Measurements from ENCODE around the gene ANKH.

The ANKH gene

DNA sequence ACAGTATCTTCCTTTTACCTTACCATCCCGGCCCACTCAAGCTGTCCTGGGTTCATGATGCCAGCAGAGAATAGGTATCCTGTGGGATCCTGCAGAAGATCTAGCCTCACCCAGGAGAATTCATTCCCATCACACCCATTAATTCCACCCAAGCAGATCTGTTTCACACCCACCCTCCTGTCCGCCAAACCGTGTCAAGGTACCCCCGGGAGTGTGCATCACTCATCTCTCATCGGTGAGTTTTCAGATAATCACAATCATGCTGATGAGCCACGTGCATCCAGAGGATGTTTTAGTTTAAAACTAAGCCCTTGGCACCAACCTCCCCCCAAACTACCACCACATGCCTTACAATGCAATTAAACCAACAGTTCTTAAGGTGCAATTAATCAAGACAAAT is 18.8 kb downstream of the ANKH start:
- TF ChIP-seq CTCF (IDR thresholded peaks at IDR 0.05; ENCODE audit: borderline replicate concordance, extremely low read depth, low read length, poor library complexity, severe bottlenecking) (no peak), EZH2 (IDR thresholded peaks at IDR 0.05; ENCODE audit: borderline replicate concordance, low read depth, low read length, severe bottlenecking) (no peak)
- ATAC-seq (ENCODE audit: insufficient read depth, low read depth) (no peak), DNase-seq (no peak)
- Histone ChIP-seq H3K4me1 (ENCODE audit: insufficient read depth, low read length) (no peaks in the 10 kb centered on the region), H3K36me3 (ENCODE audit: insufficient read depth, low read length) (peaks cover 17% of the 10 kb centered on the region; the same call in 1 of the 2 replicates), H3K4me2 (ENCODE audit: insufficient read depth, low read length) (no peak overlapping the region), H3K27ac (ENCODE audit: low read length) (no peak overlapping the region), H3K9me3 (ENCODE audit: insufficient read depth, low read length, severe bottlenecking) (no peaks in the 10 kb centered on the region), H3K4me3 (ENCODE audit: low read depth in 1 of 2, low read length in 2 of 2) (no peak overlapping the region), H2AFZ (ENCODE audit: low read depth, low read length) (no peak overlapping the region), H4K20me1 (ENCODE audit: insufficient read depth, low read length) (peaks cover 39% of the 10 kb centered on the region), H3K9ac (ENCODE audit: low read depth, low read length) (no peak overlapping the region), H3K27me3 (ENCODE audit: insufficient read depth, low read length, poor library complexity) (no peaks in the 10 kb centered on the region), H3K79me2 (ENCODE audit: insufficient read depth, low read length) (peaks cover 77% of the 10 kb centered on the region)

GRCh38 chr5:14851999-14852526 is 19.5 kb downstream of the ANKH start:
- Histone ChIP-seq H3K27ac (ENCODE audit: low read length) (no peak overlapping the region), H3K79me2 (ENCODE audit: insufficient read depth, low read length) (peaks cover 74% of the 10 kb centered on the region), H3K27me3 (ENCODE audit: insufficient read depth, low read length, poor library complexity) (no peaks in the 10 kb centered on the region), H3K4me1 (ENCODE audit: insufficient read depth, low read length) (no peaks in the 10 kb centered on the region), H3K4me2 (ENCODE audit: insufficient read depth, low read length) (no peak overlapping the region), H2AFZ (ENCODE audit: low read depth, low read length) (no peak overlapping the region), H3K4me3 (ENCODE audit: low read depth in 1 of 2, low read length in 2 of 2) (no peak overlapping the region), H3K9ac (ENCODE audit: low read depth, low read length) (no peak overlapping the region), H3K36me3 (ENCODE audit: insufficient read depth, low read length) (peaks cover 21% of the 10 kb centered on the region; the same call in 1 of the 2 replicates), H3K9me3 (ENCODE audit: insufficient read depth, low read length, severe bottlenecking) (no peaks in the 10 kb centered on the region), H4K20me1 (ENCODE audit: insufficient read depth, low read length) (peaks cover 41% of the 10 kb centered on the region)
- TF ChIP-seq EZH2 (IDR thresholded peaks at IDR 0.05; ENCODE audit: borderline replicate concordance, low read depth, low read length, severe bottlenecking) (no peak), CTCF (IDR thresholded peaks at IDR 0.05; ENCODE audit: borderline replicate concordance, extremely low read depth, low read length, poor library complexity, severe bottlenecking) (no peak)
- ATAC-seq (ENCODE audit: insufficient read depth, low read depth) = no peak
- no peak for DNase-seq

DNA sequence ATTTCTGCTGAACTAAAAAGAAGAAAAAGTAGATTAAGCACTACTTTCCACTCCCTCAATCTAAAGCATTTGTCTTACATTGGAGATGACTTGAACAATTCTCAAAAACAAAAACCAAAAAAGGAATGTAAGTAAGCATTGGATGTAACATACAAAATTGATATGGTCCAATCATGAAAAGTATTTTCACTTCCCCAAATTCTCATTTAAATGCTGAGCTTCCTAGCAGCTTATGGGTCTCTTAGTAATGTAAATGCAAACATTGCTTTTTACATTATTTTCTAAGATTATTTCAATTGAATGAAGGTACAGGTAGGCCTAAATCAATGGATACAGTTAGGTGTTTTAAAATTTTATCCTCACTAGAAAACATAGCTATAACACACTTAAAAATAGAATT is 20.0 kb downstream of the ANKH start:
- Histone ChIP-seq H2AFZ (ENCODE audit: low read depth, low read length) (no peak overlapping the region), H3K4me3 (ENCODE audit: low read depth in 1 of 2, low read length in 2 of 2) (no peak overlapping the region)

More for the DNA sequence above, 20.0 kb downstream of the ANKH start:
- no peak overlapping the region for H3K27ac ChIP-seq (ENCODE audit: low read length)
- no peak for ATAC-seq (ENCODE audit: insufficient read depth, low read depth)
- no peaks in the 10 kb centered on the region for H3K27me3 ChIP-seq (ENCODE audit: insufficient read depth, low read length, poor library complexity)
- H3K79me2 ChIP-seq (ENCODE audit: insufficient read depth, low read length) = peaks cover 72% of the 10 kb centered on the region
- H4K20me1 ChIP-seq (ENCODE audit: insufficient read depth, low read length) = peaks cover 41% of the 10 kb centered on the region
- DNase-seq = no peak
- H3K9me3 ChIP-seq (ENCODE audit: insufficient read depth, low read length, severe bottlenecking) = no peaks in the 10 kb centered on the region
- H3K9ac ChIP-seq (ENCODE audit: low read depth, low read length) = no peak overlapping the region
- TF ChIP-seq EZH2 (IDR thresholded peaks at IDR 0.05; ENCODE audit: borderline replicate concordance, low read depth, low read length, severe bottlenecking) (no peak), CTCF (IDR thresholded peaks at IDR 0.05; ENCODE audit: borderline replicate concordance, extremely low read depth, low read length, poor library complexity, severe bottlenecking) (no peak)
- no peaks in the 10 kb centered on the region for H3K4me1 ChIP-seq (ENCODE audit: insufficient read depth, low read length)
- H3K36me3 ChIP-seq (ENCODE audit: insufficient read depth, low read length) = peaks cover 21% of the 10 kb centered on the region; the same call in 1 of the 2 replicates
- no peak overlapping the region for H3K4me2 ChIP-seq (ENCODE audit: insufficient read depth, low read length)

Measured in DND-41 (cell line).